Subcutaneous abdominal adipose tissue (tissue), 5 donors: ENCODE results near the gene UGP2.
"Not testable (repeated sequence)": the region's sequence is repeated elsewhere in the genome, so short reads cannot be mapped to it uniquely, and the experiment has no call there.

ENCODE experiments used
- H3K27ac ChIP-seq: one replicate; pipeline ENCODE4 v1.7.0; 2013; ENCODE audit warnings: low read depth, mild to moderate bottlenecking, inconsistent platforms, low read length, moderate library complexity
- H3K27me3 ChIP-seq, 5 donors: one replicate each; pipeline ENCODE4 v1.7.0; 2013; ENCODE audit warnings: low read length in 5 of 5, inconsistent platforms in 1 of 5; ENCODE audit not compliant: control insufficient read depth in 5 of 5, insufficient read depth in 4 of 5
- H3K36me3 ChIP-seq, 5 donors: one replicate each; pipeline ENCODE4 v1.7.0; 2013; ENCODE audit warnings: low read length in 5 of 5; ENCODE audit not compliant: control insufficient read depth in 5 of 5, insufficient read depth in 5 of 5
- H3K4me1 ChIP-seq, 5 donors: one replicate each; pipeline ENCODE4 v1.7.0; 2013; ENCODE audit warnings: low read length in 5 of 5, mild to moderate bottlenecking in 3 of 5, moderate library complexity in 1 of 5; ENCODE audit not compliant: control insufficient read depth in 5 of 5, insufficient read depth in 5 of 5
- H3K4me3 ChIP-seq, 5 donors: one replicate each; pipeline ENCODE4 v1.7.0; 2013; ENCODE audit warnings: low read length in 5 of 5, low read depth in 1 of 5
- H3K9ac ChIP-seq, 5 donors: one replicate each; pipeline ENCODE4 v1.7.0; 2013; ENCODE audit warnings: low read length in 5 of 5, mild to moderate bottlenecking in 4 of 5, moderate library complexity in 3 of 5
- H3K9me3 ChIP-seq, 5 donors: one replicate each; pipeline ENCODE4 v1.7.0; 2013; ENCODE audit warnings: low read length in 5 of 5; ENCODE audit not compliant: control insufficient read depth in 5 of 5
- donor health status: healthy.
- donor health status: healthy.
- donor health status: healthy.
- donor health status: healthy.
- donor health status: healthy.

UGP2 gene

GRCh38 chr2:63846487-63846886 is 4.8 kb downstream of the UGP2 start:
- Histone ChIP-seq H3K9ac (peak overlapping the region in 2 of 5 donors; percentile 11 to 100), H3K9me3 (no peaks in the 10 kb centered on the region), H3K36me3 (peaks cover 0 to 4% (median 0%) of the 10 kb centered on the region in 5 donors), H3K4me3 (peak overlapping the region in 2 of 5 donors; percentile 19 to 34), H3K4me1 (peaks cover 0 to 82% (median 58%) of the 10 kb centered on the region in 5 donors), H3K27me3 (no peaks in the 10 kb centered on the region), H3K27ac (peak overlapping the region; percentile 94)

- H3K27ac ChIP-seq = peak overlapping the region; percentile 95
- H3K36me3 ChIP-seq, H3K4me3 ChIP-seq, H3K9me3 ChIP-seq, H3K27me3 ChIP-seq, H3K9ac ChIP-seq: not testable (repeated sequence)
- peaks cover 0 to 90% (median 64%) of the 10 kb centered on the region in 5 donors for H3K4me1 ChIP-seq
Observed at GRCh38 chr2:63847571-63847970, 5.9 kb downstream of the UGP2 start.

GRCh38 chr2:63849381-63850203 is 7.9 kb downstream of the UGP2 start:
- no peaks in the 10 kb centered on the region for H3K9me3 ChIP-seq
- H3K4me3 ChIP-seq = peak overlapping the region in 3 of 5 donors; percentile 26 to 45 (median 33)
- peaks cover 0 to 90% (median 74%) of the 10 kb centered on the region in 5 donors for H3K4me1 ChIP-seq
- H3K27me3 ChIP-seq = no peaks in the 10 kb centered on the region
- peaks cover 0 to 4% (median 0%) of the 10 kb centered on the region in 5 donors for H3K36me3 ChIP-seq
- peak overlapping the region; percentile 95 for H3K27ac ChIP-seq
- peak overlapping the region in 4 of 5 donors; percentile 13 to 60 (median 29) for H3K9ac ChIP-seq

GRCh38 chr2:63850204-63850571 is 8.5 kb downstream of the UGP2 start:
- Histone ChIP-seq H3K4me3 (no peak overlapping the region), H3K4me1 (peaks cover 0 to 88% (median 71%) of the 10 kb centered on the region in 5 donors), H3K9me3 (no peaks in the 10 kb centered on the region), H3K27ac (peak overlapping the region; percentile 95), H3K27me3 (no peaks in the 10 kb centered on the region), H3K9ac (peak overlapping the region in 2 of 5 donors; percentile 42 to 60), H3K36me3 (peaks cover 0 to 4% (median 0%) of the 10 kb centered on the region in 5 donors)

- H3K9ac ChIP-seq = peak overlapping the region in 1 of 5 donors; percentile 42
- H3K4me3 ChIP-seq = no peak overlapping the region
- H3K9me3 ChIP-seq = no peaks in the 10 kb centered on the region
- peak overlapping the region; percentile 95 for H3K27ac ChIP-seq
- H3K27me3 ChIP-seq = no peaks in the 10 kb centered on the region
- H3K4me1 ChIP-seq = peaks cover 0 to 86% (median 71%) of the 10 kb centered on the region in 5 donors
- H3K36me3 ChIP-seq = peaks cover 0 to 4% (median 0%) of the 10 kb centered on the region in 5 donors
Observed at GRCh38 chr2:63850649-63851048, 9.0 kb downstream of the UGP2 start.

GRCh38 chr2:63851691-63852311 is 10.1 kb downstream of the UGP2 start:
- Histone ChIP-seq H3K9ac (peak overlapping the region in 1 of 5 donors; percentile 37), H3K27me3 (no peaks in the 10 kb centered on the region)

GRCh38 chr2:63853527-63854310 is 12.0 kb downstream of the UGP2 start:
- Histone ChIP-seq H3K9ac (peak overlapping the region; percentile 4 to 88 (median 51)), H3K27ac (peak overlapping the region; percentile 95), H3K36me3 (peaks cover 15 to 25% (median 18%) of the 10 kb centered on the region in 5 donors), H3K27me3 (no peaks in the 10 kb centered on the region), H3K9me3 (no peaks in the 10 kb centered on the region), H3K4me1 (peaks cover 0 to 74% (median 66%) of the 10 kb centered on the region in 5 donors), H3K4me3 (no peak overlapping the region)

More at GRCh38 chr2:63851691-63852311, 10.1 kb downstream of the UGP2 start:
- peaks cover 0 to 86% (median 71%) of the 10 kb centered on the region in 5 donors for H3K4me1 ChIP-seq
- H3K36me3 ChIP-seq = peaks cover 2 to 8% (median 5%) of the 10 kb centered on the region in 5 donors
- no peaks in the 10 kb centered on the region for H3K9me3 ChIP-seq
- H3K4me3 ChIP-seq = no peak overlapping the region
- H3K27ac ChIP-seq = peak overlapping the region; percentile 95

GRCh38 chr2:63855418-63856302 is 14.0 kb downstream of the UGP2 start:
- no peak overlapping the region for H3K4me3 ChIP-seq
- H3K4me1 ChIP-seq = peaks cover 0 to 55% (median 50%) of the 10 kb centered on the region in 5 donors
- no peaks in the 10 kb centered on the region for H3K9me3 ChIP-seq
- H3K9ac ChIP-seq = peak overlapping the region in 1 of 5 donors; percentile 40
- H3K27ac ChIP-seq = peak overlapping the region; percentile 95
- H3K27me3 ChIP-seq = no peaks in the 10 kb centered on the region
- H3K36me3 ChIP-seq = peaks cover 29 to 41% (median 31%) of the 10 kb centered on the region in 5 donors

GRCh38 chr2:63856303-63856603 is 14.6 kb downstream of the UGP2 start:
- no peaks in the 10 kb centered on the region for H3K27me3 ChIP-seq
- H3K9me3 ChIP-seq = no peaks in the 10 kb centered on the region
- no peak overlapping the region for H3K4me3 ChIP-seq
- H3K9ac ChIP-seq = peak overlapping the region in 1 of 5 donors; percentile 40
- peaks cover 27 to 43% (median 33%) of the 10 kb centered on the region in 5 donors for H3K36me3 ChIP-seq
- peak overlapping the region; percentile 95 for H3K27ac ChIP-seq
- H3K4me1 ChIP-seq = peaks cover 0 to 49% (median 44%) of the 10 kb centered on the region in 5 donors
